Duodenal mucosa (tissue), 2 donors: Measurements from ENCODE around the gene ADAR.

Experiments used
- H3K27ac ChIP-seq: one replicate; pipeline ENCODE4 v1.7.0; 2013; ENCODE audit warnings: low read depth, low read length
- H3K27me3 ChIP-seq, 2 donors: one replicate each; pipeline ENCODE4 v1.7.0; 2013; ENCODE audit warnings: low read length in 2 of 2, control low read depth in 1 of 2; ENCODE audit not compliant: insufficient read depth in 2 of 2, control insufficient read depth in 1 of 2
- H3K36me3 ChIP-seq, 2 donors: one replicate each; pipeline ENCODE4 v1.7.0; 2013; ENCODE audit warnings: low read length in 2 of 2, control low read depth in 1 of 2; ENCODE audit not compliant: insufficient read depth in 2 of 2, control insufficient read depth in 1 of 2
- H3K4me1 ChIP-seq, 2 donors: one replicate each; pipeline ENCODE4 v1.7.0; 2013; ENCODE audit warnings: low read length in 2 of 2, control low read depth in 1 of 2; ENCODE audit not compliant: insufficient read depth in 2 of 2, control insufficient read depth in 1 of 2
- H3K4me3 ChIP-seq, 2 donors: one replicate each; pipeline ENCODE4 v1.7.0; 2013; ENCODE audit warnings: low read length in 2 of 2, low read depth in 1 of 2
- H3K9ac ChIP-seq, 2 donors: one replicate each; pipeline ENCODE4 v1.7.0; 2013; ENCODE audit warnings: low read length in 2 of 2, low read depth in 1 of 2
- H3K9me3 ChIP-seq, 2 donors: one replicate each; pipeline ENCODE4 v1.7.0; 2013; ENCODE audit warnings: low read length in 2 of 2, control low read depth in 1 of 2; ENCODE audit not compliant: control insufficient read depth in 1 of 2

ADAR gene

GRCh38 chr1:154584267-154584994, 23.6 kb downstream of the ADAR start:
- Histone ChIP-seq H3K36me3 (peaks cover 78 to 97% of the 10 kb centered on the region in 2 donors), H3K9ac (no peak overlapping the region), H3K27ac (no peak overlapping the region), H3K27me3 (no peaks in the 10 kb centered on the region), H3K4me1 (no peaks in the 10 kb centered on the region), H3K9me3 (no peaks in the 10 kb centered on the region), H3K4me3 (no peak overlapping the region)

- Histone ChIP-seq H3K9ac (no peak overlapping the region), H3K4me3 (no peak overlapping the region), H3K27ac (no peak overlapping the region), H3K4me1 (no peaks in the 10 kb centered on the region), H3K9me3 (no peaks in the 10 kb centered on the region), H3K27me3 (no peaks in the 10 kb centered on the region), H3K36me3 (peaks cover 72 to 97% of the 10 kb centered on the region in 2 donors)
Measured at GRCh38 chr1:154583773-154584172, 24.2 kb downstream of the ADAR start.

GRCh38 chr1:154582885-154583284, 25.1 kb downstream of the ADAR start:
- Histone ChIP-seq H3K4me3 (no peak overlapping the region), H3K9me3 (no peaks in the 10 kb centered on the region), H3K27ac (no peak overlapping the region), H3K36me3 (peaks cover 67 to 94% of the 10 kb centered on the region in 2 donors), H3K27me3 (no peaks in the 10 kb centered on the region), H3K9ac (no peak overlapping the region), H3K4me1 (no peaks in the 10 kb centered on the region)

GRCh38 chr1:154581766-154582165, 26.2 kb downstream of the ADAR start:
- Histone ChIP-seq H3K27ac (no peak overlapping the region), H3K9me3 (no peaks in the 10 kb centered on the region), H3K27me3 (no peaks in the 10 kb centered on the region), H3K9ac (no peak overlapping the region), H3K36me3 (peaks cover 59 to 83% of the 10 kb centered on the region in 2 donors), H3K4me3 (no peak overlapping the region), H3K4me1 (no peaks in the 10 kb centered on the region)

GRCh38 chr1:154579374-154579773, 28.6 kb downstream of the ADAR start:
- H3K9ac ChIP-seq, result no peak overlapping the region
- H3K9me3 ChIP-seq, result no peaks in the 10 kb centered on the region
- H3K27ac ChIP-seq, result no peak overlapping the region
- H3K4me1 ChIP-seq, result no peaks in the 10 kb centered on the region
- no peak overlapping the region for H3K4me3 ChIP-seq
- peaks cover 35 to 59% of the 10 kb centered on the region in 2 donors for H3K36me3 ChIP-seq
- H3K27me3 ChIP-seq, result no peaks in the 10 kb centered on the region

GRCh38 chr1:154578058-154578418, 29.9 kb downstream of the ADAR start:
- Histone ChIP-seq H3K36me3 (peaks cover 22 to 46% of the 10 kb centered on the region in 2 donors), H3K27ac (no peak overlapping the region), H3K4me3 (no peak overlapping the region), H3K9ac (no peak overlapping the region), H3K27me3 (no peaks in the 10 kb centered on the region), H3K9me3 (no peaks in the 10 kb centered on the region), H3K4me1 (no peaks in the 10 kb centered on the region)

GRCh38 chr1:154577346-154578057, 30.5 kb downstream of the ADAR start:
- Histone ChIP-seq H3K36me3 (peaks cover 17 to 40% of the 10 kb centered on the region in 2 donors), H3K27ac (no peak overlapping the region), H3K27me3 (no peaks in the 10 kb centered on the region), H3K9me3 (no peaks in the 10 kb centered on the region), H3K4me3 (no peak overlapping the region), H3K4me1 (no peaks in the 10 kb centered on the region), H3K9ac (no peak overlapping the region)

GRCh38 chr1:154575951-154576566, 31.9 kb downstream of the ADAR start:
- Histone ChIP-seq H3K27ac (no peak overlapping the region), H3K36me3 (peaks cover 12 to 28% of the 10 kb centered on the region in 2 donors), H3K4me1 (no peaks in the 10 kb centered on the region)

GRCh38 chr1:154575147-154575927, 32.6 kb downstream of the ADAR start:
- Histone ChIP-seq H3K9me3 (no peaks in the 10 kb centered on the region), H3K4me1 (no peaks in the 10 kb centered on the region), H3K36me3 (peaks cover 8 to 21% of the 10 kb centered on the region in 2 donors), H3K27me3 (no peaks in the 10 kb centered on the region), H3K27ac (no peak overlapping the region), H3K9ac (no peak overlapping the region), H3K4me3 (no peak overlapping the region)

More at GRCh38 chr1:154575951-154576566, 31.9 kb downstream of the ADAR start:
- Histone ChIP-seq H3K4me3 (no peak overlapping the region), H3K9me3 (no peaks in the 10 kb centered on the region), H3K9ac (no peak overlapping the region), H3K27me3 (no peaks in the 10 kb centered on the region)
